G401 (cell line): Measurements from ENCODE around the gene EFL1. TPM values are rescaled to one million over a fixed set of nuclear protein-coding genes. Genes with fewer than 3 reads are reported as not detected.

Experiments
- DNase-seq: peaks from one replicate; pipeline ENCODE4 v3.0.0-alpha.2; 2015; ENCODE audit warnings: low spot score
- in situ Hi-C: cut with HindIII; loops from 2 replicates; pipeline ENCODE4 v1.10.0; 2016; ENCODE audit warnings: low sequenced_read_pairs, mixed read lengths
- total RNA-seq: library from RNA; depleted of rRNA; stranded (reverse); fragments of >200 nt; shearing (Covaris generic); gene quantifications from 2 replicates; pipeline ENCODE4 v1.2.3, GENCODE V29; 2014

The EFL1 gene
- total RNA-seq, 1 experiment from 2014 or later, result 14.3 TPM

GRCh38 chr15:82176542-82176941 is 86.0 kb downstream of the EFL1 start:
- in situ Hi-C loops, result no loop called here
- no peak for DNase-seq

- no peak for DNase-seq
These were observed 87.9 kb downstream of the EFL1 start for GRCh38 chr15:82174471-82175235.

DNA sequence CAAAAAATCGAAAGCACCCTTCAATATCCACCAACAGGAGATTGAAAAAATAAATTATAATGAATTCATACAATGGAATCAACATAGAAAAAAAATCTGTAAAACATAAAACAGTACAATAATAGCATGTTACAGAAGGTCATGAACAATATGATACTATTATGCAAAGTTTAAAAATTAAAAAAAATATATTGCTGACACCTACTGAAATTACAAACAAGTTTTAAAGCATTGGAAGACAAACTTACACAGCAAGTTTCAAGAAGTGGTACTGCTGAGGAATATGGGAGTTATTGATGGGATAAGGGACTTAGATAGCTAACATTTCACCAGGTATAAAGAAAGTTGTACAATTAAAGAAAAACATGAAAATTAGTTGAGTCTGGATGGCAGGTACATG is 89.4 kb downstream of the EFL1 start:
- DNase-seq, result no peak
- in situ Hi-C loops, result no loop called here

More at GRCh38 chr15:82174471-82175235, 87.9 kb downstream of the EFL1 start:
- in situ Hi-C loops, result no loop called here

GRCh38 chr15:82172506-82172905 is 90.0 kb downstream of the EFL1 start:
- DNase-seq, result no peak
- in situ Hi-C loops, result no loop called here

GRCh38 chr15:82168757-82169156 is 93.8 kb downstream of the EFL1 start:
- DNase-seq, result no peak
- in situ Hi-C loops, result no loop called here

DNA sequence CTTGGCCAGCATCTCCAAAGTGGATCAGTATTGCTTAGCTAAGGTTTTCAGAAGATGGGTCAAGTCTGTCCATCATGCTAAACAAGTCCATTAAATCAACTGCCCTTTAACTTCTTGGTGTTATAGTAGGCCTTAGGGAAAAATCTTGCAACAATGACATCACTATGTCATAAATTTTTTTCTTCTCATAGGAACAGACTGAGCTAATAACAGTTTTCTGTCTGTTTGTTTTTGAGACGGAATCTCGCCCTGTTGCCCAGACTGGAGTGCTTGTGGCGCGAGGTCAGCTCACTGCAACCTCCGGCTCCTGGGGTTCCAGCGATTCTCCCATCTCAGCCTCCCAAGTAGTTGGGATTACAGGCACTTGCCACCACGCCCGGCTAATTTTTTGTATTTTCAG is 94.2 kb downstream of the EFL1 start:
- in situ Hi-C loops, result no loop called here
- no peak for DNase-seq

GRCh38 chr15:82165948-82166376 is 96.6 kb downstream of the EFL1 start:
- no peak for DNase-seq
- in situ Hi-C loops, result no loop called here

- DNase-seq, result no peak
These were observed 102.6 kb downstream of the EFL1 start for GRCh38 chr15:82159922-82160321.

GRCh38 chr15:82158811-82159210 is 103.7 kb downstream of the EFL1 start:
- DNase-seq, result no peak
- in situ Hi-C loops, result no loop called here

More at GRCh38 chr15:82159922-82160321, 102.6 kb downstream of the EFL1 start:
- in situ Hi-C loops, result no loop called here

DNA sequence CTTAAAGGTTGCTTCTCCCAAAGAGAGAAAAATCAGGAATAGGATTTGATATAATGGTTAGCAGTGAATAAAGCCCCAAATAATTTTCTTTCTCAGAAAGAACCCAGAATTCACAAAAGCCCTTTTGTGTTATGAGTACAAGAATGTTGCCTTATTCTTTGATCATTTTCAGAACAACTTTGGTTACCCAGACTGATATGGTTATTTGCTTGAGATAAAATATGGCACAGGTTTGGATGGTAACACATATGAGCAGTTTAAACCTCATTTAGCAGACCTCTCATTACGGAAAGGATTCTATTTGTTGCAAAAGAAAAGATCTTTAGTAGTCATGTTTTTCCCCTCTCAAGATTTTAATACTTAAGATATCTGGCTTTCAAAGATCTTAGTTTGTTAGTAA is 111.9 kb downstream of the EFL1 start:
- DNase-seq, result no peak
- in situ Hi-C loops, result no loop called here

DNA sequence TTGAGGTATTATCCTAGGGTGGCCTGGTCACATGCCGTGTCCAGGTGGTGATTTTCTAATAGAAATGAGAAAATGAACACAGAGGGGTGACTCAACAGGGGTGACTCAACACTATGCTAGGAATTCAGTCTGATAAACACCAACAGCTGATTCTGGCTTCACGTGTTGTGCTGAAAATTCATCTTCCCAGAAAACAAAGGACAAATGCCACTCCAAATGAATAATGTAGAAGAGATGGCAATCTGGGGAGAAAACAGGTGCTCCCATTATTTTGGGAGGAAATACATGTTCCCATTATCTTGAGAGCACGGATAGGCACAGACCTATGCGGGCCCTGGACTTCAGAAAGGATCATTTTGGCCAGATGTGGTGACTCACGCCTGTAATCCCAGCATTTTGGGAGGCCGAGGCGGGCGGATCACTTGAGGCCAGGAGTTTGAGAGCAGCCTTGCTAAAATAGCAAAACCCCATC is 115.5 kb downstream of the EFL1 start:
- DNase-seq, result peak; percentile 34
- in situ Hi-C loops, result no loop called here

GRCh38 chr15:82146576-82146975 is 116.0 kb downstream of the EFL1 start:
- DNase-seq, result no peak
- in situ Hi-C loops, result no loop called here

DNA sequence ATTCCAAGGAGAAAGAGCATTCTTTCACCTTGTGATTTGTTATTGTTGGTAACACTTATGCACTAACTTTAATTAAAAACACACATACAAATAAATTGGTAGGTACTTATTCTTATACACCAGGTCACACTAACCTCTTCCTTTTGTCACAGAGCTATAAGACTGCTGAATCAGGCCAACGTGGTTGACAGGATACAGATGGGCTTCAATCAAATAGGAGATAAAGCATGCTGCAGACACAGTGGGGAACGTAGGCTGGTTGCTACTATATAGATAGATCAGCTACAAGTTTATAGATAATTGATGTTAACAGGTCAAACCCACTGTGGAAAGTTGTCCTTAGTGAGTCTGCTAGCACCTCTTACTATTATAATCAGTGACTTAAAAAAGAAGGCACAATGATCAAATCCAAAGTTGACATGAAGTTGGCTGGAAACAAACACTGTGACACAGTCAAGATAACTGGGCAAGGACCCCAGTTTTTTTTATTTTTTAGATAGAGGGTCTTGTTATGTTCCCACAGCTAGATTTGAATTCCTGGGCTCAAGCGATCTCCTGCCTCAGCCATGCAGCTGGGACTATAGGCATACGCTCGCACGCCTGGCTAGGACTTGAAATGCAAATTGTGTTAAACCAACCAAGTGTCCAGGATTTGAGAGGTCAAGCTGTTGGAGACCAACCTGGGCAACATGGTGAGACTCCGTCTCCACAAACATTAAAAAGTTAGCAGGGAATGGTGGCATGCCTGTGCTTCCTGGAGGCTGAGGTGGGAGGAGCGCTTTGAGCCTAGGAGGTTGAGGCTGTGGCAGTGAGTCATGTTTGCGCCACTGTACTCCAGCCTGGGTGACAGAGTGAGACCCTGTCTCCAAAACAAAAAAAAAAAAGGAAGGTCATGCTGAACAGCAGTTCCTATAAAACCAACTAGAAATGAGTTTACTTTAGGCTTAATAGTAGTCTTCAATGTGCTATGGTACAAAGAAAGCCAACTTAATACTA is 118.8 kb downstream of the EFL1 start:
- DNase-seq, result no peak
- in situ Hi-C loops, result no loop called here

- no peak for DNase-seq
- in situ Hi-C loops, result no loop called here
These were observed 121.6 kb downstream of the EFL1 start for GRCh38 chr15:82140886-82141285.

DNA sequence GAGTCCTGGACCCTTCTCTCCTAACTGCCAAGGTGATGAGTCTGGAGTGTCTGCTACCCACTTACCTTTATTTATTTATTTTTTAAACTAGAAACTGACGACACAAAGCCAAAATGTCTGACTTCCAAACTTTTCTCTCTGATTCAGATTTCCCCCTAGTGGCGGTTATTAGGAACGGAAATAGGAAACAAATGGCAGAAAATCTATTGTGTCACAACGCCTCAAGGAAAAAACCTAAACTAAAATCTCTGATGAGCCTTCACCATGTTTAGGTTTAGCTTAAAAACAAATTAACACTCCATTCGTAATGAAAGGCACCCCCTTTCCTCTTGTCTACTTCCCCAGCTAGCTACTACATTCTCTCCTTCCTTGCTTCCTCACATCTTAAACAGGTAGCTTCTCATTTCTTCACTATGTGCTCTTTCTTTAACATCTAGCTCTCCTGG is 122.7 kb downstream of the EFL1 start:
- in situ Hi-C loops, result no loop called here
- peak; percentile 39 for DNase-seq

- no peak for DNase-seq
- in situ Hi-C loops, result no loop called here
These were observed 124.2 kb downstream of the EFL1 start for GRCh38 chr15:82138306-82138705.

DNA sequence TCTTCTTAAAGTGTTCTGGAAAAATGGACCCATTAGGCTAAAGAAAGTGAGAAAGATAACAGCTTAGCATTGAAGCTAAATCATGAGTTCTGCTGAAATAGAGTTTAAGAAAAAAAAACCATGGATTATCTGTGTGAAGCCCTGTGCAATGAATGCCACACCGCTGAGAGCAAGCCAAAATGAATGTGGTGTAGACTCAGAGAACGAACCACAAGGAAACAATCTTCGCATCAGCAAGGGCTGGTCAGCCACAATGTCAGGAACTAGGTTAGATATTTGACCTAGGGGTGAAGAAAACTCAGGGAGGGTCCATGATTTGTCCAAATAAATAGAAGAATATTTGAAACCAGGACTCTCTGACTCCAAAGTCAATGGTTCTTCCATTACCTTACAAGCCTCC is 125.3 kb downstream of the EFL1 start:
- in situ Hi-C loops, result no loop called here
- DNase-seq, result no peak

- in situ Hi-C loops, result no loop called here
These were observed 126.4 kb downstream of the EFL1 start for GRCh38 chr15:82136120-82136519.

GRCh38 chr15:82135638-82136037 is 126.9 kb downstream of the EFL1 start:
- in situ Hi-C loops, result no loop called here
- DNase-seq, result no peak

More at GRCh38 chr15:82136120-82136519, 126.4 kb downstream of the EFL1 start:
- DNase-seq, result no peak

DNA sequence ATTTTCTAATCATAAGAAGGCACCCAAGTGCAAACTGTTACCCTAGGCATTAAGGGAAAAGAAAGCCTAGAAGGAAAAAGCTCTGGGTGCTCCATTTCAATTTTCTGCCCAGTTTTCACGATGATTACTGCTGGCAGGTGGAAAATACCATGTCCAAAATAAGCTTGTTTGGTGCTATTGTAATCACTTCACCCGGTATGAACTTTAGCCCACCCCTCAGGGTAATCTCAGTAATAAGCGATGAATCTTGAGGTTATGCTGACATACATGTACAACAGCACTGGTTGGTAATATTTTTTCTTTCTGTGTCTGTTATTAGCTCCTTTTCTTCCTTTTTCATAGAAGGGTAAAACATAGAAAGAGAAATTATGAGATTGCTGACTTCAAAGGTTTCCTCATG is 128.1 kb downstream of the EFL1 start:
- in situ Hi-C loops, result no loop called here
- no peak for DNase-seq
